ENCODE data around the gene SBNO2.

DNA sequence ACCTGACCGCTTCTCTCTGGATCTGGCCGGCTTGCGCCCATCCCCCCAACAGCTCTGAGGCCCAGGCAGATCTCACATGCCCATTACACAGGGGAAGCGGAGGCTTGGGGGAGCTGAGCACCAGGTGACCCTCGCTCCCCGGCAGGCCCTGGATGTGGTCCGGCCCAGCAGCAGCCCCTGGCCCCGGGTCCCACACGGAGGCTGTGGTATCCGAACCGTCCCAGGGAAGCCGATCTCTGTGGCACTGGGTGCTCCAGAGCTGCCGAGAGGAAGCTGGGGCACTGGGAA lies 27.7 kb downstream of the SBNO2 start:
- TF ChIP-seq, protein P1, sequence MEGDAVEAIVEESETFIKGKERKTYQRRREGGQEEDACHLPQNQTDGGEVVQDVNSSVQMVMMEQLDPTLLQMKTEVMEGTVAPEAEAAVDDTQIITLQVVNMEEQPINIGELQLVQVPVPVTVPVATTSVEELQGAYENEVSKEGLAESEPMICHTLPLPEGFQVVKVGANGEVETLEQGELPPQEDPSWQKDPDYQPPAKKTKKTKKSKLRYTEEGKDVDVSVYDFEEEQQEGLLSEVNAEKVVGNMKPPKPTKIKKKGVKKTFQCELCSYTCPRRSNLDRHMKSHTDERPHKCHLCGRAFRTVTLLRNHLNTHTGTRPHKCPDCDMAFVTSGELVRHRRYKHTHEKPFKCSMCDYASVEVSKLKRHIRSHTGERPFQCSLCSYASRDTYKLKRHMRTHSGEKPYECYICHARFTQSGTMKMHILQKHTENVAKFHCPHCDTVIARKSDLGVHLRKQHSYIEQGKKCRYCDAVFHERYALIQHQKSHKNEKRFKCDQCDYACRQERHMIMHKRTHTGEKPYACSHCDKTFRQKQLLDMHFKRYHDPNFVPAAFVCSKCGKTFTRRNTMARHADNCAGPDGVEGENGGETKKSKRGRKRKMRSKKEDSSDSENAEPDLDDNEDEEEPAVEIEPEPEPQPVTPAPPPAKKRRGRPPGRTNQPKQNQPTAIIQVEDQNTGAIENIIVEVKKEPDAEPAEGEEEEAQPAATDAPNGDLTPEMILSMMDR (IDR thresholded peaks at IDR 0.05; ENCODE audit: borderline replicate concordance, extremely low read depth, low read length, poor library complexity, severe bottlenecking) = no peak
- no peak for TF ChIP-seq EZH2 (IDR thresholded peaks at IDR 0.05; ENCODE audit: borderline replicate concordance, low read depth, low read length, severe bottlenecking)
